Natural killer cell treated with Interleukin-12 subunit alpha and Interleukin-12 subunit beta and Interleukin-15 and Interleukin-18, amount 100 ng/mL, for 72 hours (primary cell): ENCODE results near the gene SLC16A11. TPM values are rescaled to one million over a fixed set of nuclear protein-coding genes. Genes with fewer than 3 reads are reported as not detected.
"Not testable (repeated sequence)": the region's sequence is repeated elsewhere in the genome, so short reads cannot be mapped to it uniquely, and the experiment has no call there.

ENCODE experiments used
- ATAC-seq, 2 donors: fragments of 150-1000 bp; cut with Tn5 transposase in 1 of 2; sonication (Bioruptor Pico), chemical (Tn5 transposase) in 1 of 2; 2 replicates each; pipeline ENCODE4 v1.10.0; 2021
- DNase-seq: peaks from one replicate; pipeline ENCODE4 v3.0.0; 2022; ENCODE audit warnings: low spot score
- H3K27ac Mint-ChIP-seq, 2 donors: 1 replicate in 1 of 2; 2 replicates in 1 of 2; pipeline ENCODE4 v1.8.0; 2022; ENCODE audit warnings: mixed read lengths in 2 of 2, mild to moderate bottlenecking in 1 of 2, moderate library complexity in 1 of 2
- H3K27me3 Mint-ChIP-seq, 2 donors: 1 replicate in 1 of 2; 2 replicates in 1 of 2; pipeline ENCODE4 v1.8.0; 2022; ENCODE audit warnings: mixed read lengths in 2 of 2
- H3K36me3 Mint-ChIP-seq: one replicate; pipeline ENCODE4 v1.8.0; 2022; ENCODE audit warnings: mixed read lengths
- H3K4me1 Mint-ChIP-seq, 2 donors: 1 replicate in 1 of 2; 2 replicates in 1 of 2; pipeline ENCODE4 v1.8.0; 2022; ENCODE audit warnings: low read depth in 2 of 2, mixed read lengths in 2 of 2, mild to moderate bottlenecking in 1 of 2
- H3K4me3 Mint-ChIP-seq: one replicate; pipeline ENCODE4 v1.8.0; 2022; ENCODE audit warnings: mixed read lengths
- H3K9me3 Mint-ChIP-seq: 2 replicates; pipeline ENCODE4 v1.8.0; 2022; ENCODE audit warnings: mixed read lengths
- total RNA-seq, 2 donors: library from RNA; stranded (reverse); gene quantifications; one replicate each; pipeline ENCODE4 v1.2.3, GENCODE V29; 2022

The SLC16A11 gene
- total RNA-seq, 2 donors from 2014 or later, result 1.2 to 1.7 TPM

DNA sequence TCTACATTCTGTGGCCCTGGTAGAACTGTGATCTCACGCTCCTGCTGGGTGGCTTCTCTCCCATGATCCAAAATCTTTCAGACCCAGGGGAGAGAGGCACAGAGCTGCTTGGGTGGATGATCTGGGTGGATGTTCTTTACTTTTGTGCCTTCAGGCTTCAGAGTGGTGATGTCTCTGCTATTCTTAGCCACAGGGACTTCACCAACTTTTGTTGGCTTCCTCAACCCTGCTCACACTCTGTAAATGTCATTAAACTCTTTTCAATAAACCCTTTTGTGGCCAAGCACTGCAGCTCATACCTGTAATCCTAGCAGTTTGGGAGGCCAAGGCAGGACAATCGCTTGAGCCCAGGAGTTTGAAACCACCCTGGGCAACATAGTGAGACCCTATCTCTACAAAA lies 28.5 kb upstream of the SLC16A11 start:
- H3K4me1 Mint-ChIP-seq, result peaks cover 4 to 7% of the 10 kb centered on the region in 2 donors
- H3K27me3 Mint-ChIP-seq, result no peaks in the 10 kb centered on the region
- no peak for DNase-seq
- no peak for ATAC-seq
- H3K9me3 Mint-ChIP-seq, result peaks cover 9% of the 10 kb centered on the region
- peaks cover 10% of the 10 kb centered on the region for H3K36me3 Mint-ChIP-seq
- H3K4me3 Mint-ChIP-seq, result no peak overlapping the region
- H3K27ac Mint-ChIP-seq, result no peak overlapping the region

DNA sequence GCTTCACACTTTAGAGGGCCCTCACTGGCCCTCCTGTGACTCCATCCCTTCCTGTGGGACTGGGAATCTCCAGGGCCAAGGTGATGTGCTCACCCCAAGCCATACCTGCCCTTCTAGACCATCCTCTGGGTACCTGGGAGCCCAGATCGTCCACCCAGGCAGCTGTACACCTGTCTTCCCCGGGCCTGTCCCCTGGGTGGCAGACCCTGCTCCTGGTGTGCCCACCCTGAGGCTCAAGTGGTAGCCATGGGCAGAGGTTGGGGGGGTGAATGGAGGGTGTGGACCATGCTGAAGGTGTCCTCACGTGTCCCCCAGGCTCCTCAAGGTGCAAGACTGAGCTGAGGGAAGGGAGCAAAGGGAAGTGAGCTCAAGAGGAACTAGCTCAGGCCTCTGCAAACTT lies 26.8 kb upstream of the SLC16A11 start:
- Mint-ChIP-seq H3K27ac (no peak overlapping the region), H3K4me3 (no peak overlapping the region), H3K27me3 (no peaks in the 10 kb centered on the region), H3K4me1 (peaks cover 0 to 3% of the 10 kb centered on the region in 2 donors), H3K36me3 (peaks cover 10% of the 10 kb centered on the region), H3K9me3 (peaks cover 12% of the 10 kb centered on the region)
- no peak for DNase-seq
- ATAC-seq, result peak in 1 of 2 donors; percentile 13

DNA sequence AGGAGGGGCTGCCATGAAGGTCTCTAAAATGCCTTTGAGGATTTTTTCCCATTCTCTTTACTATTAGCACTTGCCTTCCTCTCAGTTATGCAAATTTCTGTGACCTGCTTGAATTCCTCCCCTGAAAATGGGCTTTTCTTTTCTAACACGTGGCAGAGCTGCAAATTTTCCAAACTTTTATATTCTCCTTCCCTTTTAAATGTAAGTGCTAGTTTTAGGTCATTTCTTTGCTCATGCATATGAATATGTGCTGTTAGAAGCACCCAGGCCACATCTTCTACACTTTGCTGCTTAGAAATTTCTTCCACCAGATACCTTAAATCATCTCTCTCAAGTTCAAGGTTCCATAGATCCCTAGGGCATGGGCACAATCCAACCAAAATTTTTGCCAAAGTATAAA lies 24.4 kb upstream of the SLC16A11 start:
- Mint-ChIP-seq H3K9me3 (peaks cover 12% of the 10 kb centered on the region), H3K36me3 (peaks cover 10% of the 10 kb centered on the region), H3K27ac (no peak overlapping the region), H3K27me3 (peaks cover 4 to 8% of the 10 kb centered on the region in 2 donors), H3K4me1 (peaks cover 0 to 2% of the 10 kb centered on the region in 2 donors), H3K4me3 (no peak overlapping the region)
- DNase-seq (no peak), ATAC-seq (no peak)

DNA sequence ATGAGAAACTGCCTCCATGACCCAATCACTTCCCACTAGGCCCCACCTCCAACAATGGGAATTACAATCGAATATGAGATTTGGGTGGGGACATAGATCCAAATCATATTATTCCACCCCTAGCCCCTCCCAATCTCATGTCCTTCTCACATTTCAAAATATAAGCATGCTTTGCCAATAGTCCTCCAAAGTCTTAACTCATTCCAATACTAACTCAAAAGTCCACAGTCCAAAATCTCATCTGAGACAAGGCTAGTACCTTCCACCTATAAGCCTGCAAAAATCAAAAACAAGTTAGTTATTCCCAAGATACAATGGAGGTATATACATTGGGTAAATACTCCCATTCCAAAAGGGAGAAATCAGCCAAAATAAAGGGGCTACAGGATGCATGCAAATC lies 23.3 kb upstream of the SLC16A11 start:
- Mint-ChIP-seq H3K36me3 (peaks cover 10% of the 10 kb centered on the region), H3K27me3 (peaks cover 4 to 14% of the 10 kb centered on the region in 2 donors), H3K4me3 (no peak overlapping the region), H3K9me3 (peaks cover 12% of the 10 kb centered on the region), H3K4me1 (peaks cover 0 to 2% of the 10 kb centered on the region in 2 donors), H3K27ac (no peak overlapping the region)
- DNase-seq (no peak), ATAC-seq (no peak)

DNA sequence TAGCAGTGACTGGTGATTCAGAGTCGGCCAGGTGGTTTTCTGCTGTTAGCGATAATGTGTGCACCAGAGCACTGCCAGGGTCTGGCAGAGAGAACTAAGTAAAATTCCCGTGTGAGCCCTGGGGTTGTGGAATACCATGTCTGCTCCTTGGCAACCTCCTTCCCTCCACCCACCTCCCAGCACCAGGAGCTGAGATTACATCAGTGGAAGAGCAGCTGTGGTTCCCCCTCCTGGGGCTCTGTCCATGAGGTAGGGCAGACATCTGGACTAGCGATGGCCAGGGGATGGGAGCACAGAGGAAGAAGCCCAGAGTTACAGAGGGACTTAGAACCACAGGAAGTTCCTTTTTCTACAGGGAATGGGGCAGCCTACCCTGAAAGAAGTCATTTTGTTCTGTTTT lies 20.4 kb upstream of the SLC16A11 start:
- ATAC-seq, result no peak
- Mint-ChIP-seq H3K9me3 (peaks cover 12% of the 10 kb centered on the region), H3K27ac (no peak overlapping the region), H3K4me3 (no peak overlapping the region), H3K36me3 (peaks cover 10% of the 10 kb centered on the region), H3K4me1 (peaks cover 0 to 2% of the 10 kb centered on the region in 2 donors), H3K27me3 (peaks cover 4 to 14% of the 10 kb centered on the region in 2 donors)
- DNase-seq, result no peak

DNA sequence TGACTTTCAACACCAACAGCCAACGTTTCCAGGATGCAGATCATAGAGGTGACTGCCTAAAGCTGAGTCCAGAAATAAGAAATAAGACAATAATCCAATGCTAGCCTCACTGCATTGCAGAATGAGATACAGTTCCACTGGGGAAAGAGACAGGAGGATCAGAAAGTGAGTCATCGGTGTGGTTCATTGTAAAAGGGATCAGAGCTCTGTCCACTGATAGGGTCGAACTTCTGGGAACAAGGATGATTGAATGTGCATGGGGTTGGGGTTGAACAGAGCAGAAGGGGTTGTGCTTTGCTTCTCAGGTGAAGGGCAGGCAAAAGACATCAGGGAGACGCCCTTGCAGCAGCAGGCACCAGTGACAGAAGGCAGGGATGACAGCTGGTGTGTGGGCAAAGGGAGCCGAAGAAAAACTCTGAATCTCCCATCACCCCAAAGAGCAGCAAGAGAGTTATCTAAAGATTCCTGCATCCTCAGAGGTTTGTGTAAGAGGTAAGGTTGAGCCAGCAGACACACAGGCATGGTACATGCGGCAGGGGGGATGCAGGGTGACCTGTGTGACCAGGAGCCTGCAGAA lies 19.7 kb upstream of the SLC16A11 start:
- H3K4me3 Mint-ChIP-seq, result no peak overlapping the region
- no peak for DNase-seq
- H3K4me1 Mint-ChIP-seq, result peaks cover 0 to 2% of the 10 kb centered on the region in 2 donors
- H3K9me3 Mint-ChIP-seq, result peaks cover 8% of the 10 kb centered on the region
- H3K27ac Mint-ChIP-seq, result no peak overlapping the region
- ATAC-seq, result no peak
- H3K27me3 Mint-ChIP-seq, result peaks cover 4 to 21% of the 10 kb centered on the region in 2 donors
- peaks cover 7% of the 10 kb centered on the region for H3K36me3 Mint-ChIP-seq

DNA sequence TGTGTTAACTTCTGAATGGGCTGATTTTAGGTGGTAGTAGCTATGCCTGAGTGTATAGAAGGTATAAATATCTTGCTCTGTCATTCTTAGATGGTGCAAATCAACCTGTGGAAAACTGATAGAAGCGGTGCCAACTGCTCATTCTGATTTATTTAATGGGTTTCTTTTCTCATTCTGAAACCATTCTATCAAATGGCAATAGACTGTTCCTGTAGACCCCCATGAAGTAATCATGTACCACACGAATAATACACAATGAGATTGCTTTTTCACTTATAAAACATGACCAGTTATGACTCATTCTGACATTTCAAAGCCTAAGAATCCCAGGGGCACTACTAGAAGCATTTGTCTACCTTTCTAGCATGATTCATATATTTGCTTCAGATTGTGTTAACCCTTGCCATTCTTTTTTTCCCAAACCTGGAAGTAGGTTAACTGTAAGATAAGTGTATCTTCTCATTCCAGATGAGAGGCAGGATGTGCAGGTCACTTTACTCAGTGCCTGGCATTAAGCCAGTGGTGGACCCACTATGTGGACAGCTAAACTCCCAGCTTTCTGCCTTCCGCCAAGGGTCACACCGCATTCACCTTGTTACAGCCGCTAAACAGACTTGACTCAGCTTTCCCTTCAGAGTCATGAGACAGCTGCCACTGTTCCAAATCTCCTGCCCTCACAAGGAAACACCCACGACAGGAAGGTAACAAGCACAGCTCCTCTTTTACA lies 16.4 kb upstream of the SLC16A11 start:
- Mint-ChIP-seq H3K4me3 (no peak overlapping the region), H3K36me3 (no peaks in the 10 kb centered on the region), H3K27me3 (peaks cover 4 to 22% of the 10 kb centered on the region in 2 donors), H3K9me3 (no peaks in the 10 kb centered on the region), H3K4me1 (peaks cover 0 to 2% of the 10 kb centered on the region in 2 donors), H3K27ac (peak overlapping the region in 1 of 2 donors; percentile 16)
- DNase-seq (no peak), ATAC-seq (no peak)

DNA sequence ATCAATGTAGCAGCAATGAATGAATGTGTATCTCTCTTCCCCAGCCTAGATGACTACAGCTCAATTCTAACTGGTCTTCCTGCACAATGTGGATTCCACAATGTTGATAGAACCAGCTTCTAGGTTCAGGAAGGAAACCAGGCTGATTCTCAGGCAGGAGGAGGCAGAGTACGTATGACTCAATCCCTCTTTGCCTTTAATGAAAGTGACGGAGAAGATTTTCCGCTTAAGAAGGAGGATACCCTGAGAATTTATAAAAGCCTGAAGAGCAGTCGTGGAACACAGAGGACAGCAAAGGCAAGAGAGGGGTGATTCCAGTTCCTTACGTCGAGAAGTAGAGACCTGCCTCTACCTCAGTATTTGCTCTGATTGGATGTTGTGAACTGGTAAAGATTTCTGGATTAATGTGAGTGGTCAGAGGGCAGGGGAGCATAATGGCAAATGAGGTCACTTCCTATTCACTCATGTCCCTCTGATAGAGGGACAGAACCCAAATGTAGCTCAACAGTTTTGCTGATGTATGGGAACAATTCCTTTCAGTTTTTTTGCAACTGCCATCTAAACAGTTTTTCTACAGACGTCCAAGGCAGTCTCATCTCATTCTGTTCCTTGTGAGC lies 15.0 kb upstream of the SLC16A11 start:
- ATAC-seq (no peak), DNase-seq (no peak)
- H3K9me3 Mint-ChIP-seq, result no peaks in the 10 kb centered on the region
- no peaks in the 10 kb centered on the region for H3K36me3 Mint-ChIP-seq
- no peak overlapping the region for H3K4me3 Mint-ChIP-seq
- H3K27ac Mint-ChIP-seq, result no peak overlapping the region
- H3K27me3 Mint-ChIP-seq, result peaks cover 4 to 21% of the 10 kb centered on the region in 2 donors
- peaks cover 0 to 2% of the 10 kb centered on the region in 2 donors for H3K4me1 Mint-ChIP-seq

DNA sequence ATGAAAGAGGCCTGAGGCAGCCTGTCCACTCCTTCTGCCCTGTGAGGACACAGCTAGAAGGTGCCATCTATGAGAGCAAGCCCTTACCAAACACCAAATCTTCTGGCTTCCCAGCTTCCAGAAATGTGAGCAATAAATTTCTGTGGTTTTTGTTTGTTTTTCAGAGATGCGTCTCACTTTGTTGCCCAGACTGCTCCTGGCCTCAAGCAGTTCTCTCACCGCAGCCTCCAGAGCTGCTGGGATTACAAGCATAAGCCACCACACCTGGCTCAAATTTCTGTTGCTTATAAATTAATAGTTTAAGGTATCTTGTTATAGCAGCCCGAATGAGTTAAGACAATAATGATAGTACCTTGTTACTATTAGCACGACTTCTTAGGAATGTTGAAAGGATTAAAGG lies 12.5 kb upstream of the SLC16A11 start:
- DNase-seq (no peak), ATAC-seq (no peak)
- Mint-ChIP-seq H3K27me3 (peaks cover 3 to 8% of the 10 kb centered on the region in 2 donors), H3K9me3 (no peaks in the 10 kb centered on the region), H3K27ac (no peak overlapping the region), H3K4me3 (no peak overlapping the region), H3K4me1 (no peaks in the 10 kb centered on the region), H3K36me3 (no peaks in the 10 kb centered on the region)

DNA sequence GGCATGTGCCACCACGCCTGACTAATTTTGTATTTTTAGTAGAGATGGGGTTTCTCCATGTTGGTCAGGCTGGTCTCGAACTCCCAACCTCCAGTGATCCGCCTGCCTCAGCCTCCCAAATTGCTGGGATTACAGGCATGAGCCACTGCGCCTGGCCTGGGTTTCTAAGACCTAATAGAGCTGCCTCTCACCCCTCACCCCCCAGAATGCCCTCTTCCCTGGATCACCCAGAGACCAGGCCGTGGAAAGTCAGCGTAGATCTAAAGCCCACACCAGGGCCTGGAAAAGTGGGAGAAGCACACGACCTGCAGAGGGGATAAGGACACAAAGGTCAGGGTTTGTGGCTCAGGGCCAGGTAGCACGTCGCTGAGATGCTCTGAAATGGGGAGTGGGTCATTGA lies 6.7 kb upstream of the SLC16A11 start:
- H3K27ac Mint-ChIP-seq, H3K36me3 Mint-ChIP-seq, H3K9me3 Mint-ChIP-seq, DNase-seq, H3K4me3 Mint-ChIP-seq, H3K27me3 Mint-ChIP-seq, ATAC-seq: not testable (repeated sequence)
- H3K4me1 Mint-ChIP-seq, result peaks cover 16 to 19% of the 10 kb centered on the region in 2 donors

DNA sequence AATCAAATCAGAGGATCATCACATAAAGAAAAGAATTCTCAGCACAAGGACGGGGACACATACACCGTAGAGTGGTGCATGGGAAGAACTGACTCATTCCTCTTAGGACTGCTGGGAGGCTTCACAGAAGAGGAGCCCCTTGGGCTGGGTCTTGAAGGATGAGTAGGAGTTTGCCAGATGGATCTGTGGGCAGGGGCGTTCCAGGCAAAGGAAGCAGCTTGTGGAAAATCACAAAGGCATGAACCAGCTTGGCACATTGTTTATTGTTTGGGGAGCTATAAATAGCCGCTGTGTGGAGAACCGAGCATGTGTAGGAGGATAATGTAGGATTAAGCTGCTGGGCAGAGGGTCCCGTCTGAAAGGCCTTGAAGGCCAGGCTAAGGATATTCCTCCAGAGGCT lies 5.1 kb upstream of the SLC16A11 start:
- Mint-ChIP-seq H3K36me3 (no peaks in the 10 kb centered on the region), H3K4me1 (peaks cover 18 to 19% of the 10 kb centered on the region in 2 donors), H3K9me3 (no peaks in the 10 kb centered on the region), H3K27ac (no peak overlapping the region), H3K27me3 (peaks cover 0 to 8% of the 10 kb centered on the region in 2 donors), H3K4me3 (no peak overlapping the region)
- ATAC-seq (no peak), DNase-seq (no peak)

DNA sequence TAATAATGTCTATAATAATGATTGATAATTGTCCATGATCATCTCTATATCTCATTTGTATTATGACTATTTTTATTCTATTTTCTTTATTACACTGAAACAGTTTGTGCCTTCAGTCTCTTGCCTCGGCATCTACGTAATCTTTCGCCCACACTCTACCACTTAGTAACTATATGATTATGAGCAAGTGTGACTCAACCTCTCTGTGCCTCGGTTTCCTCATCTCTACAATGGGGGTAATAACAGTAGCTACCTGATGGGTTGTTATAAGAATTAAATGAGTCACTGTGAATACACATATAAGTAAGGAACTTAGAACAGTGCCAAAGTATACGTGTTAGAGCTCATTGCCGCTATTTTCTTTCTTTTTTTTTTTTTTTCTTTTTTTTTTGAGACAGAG lies 3.7 kb upstream of the SLC16A11 start:
- ATAC-seq (peak in 1 of 2 donors; percentile 81), DNase-seq (no peak)
- Mint-ChIP-seq H3K9me3 (no peaks in the 10 kb centered on the region), H3K27ac (peak overlapping the region in 1 of 2 donors; percentile 63), H3K4me1 (peaks cover 18 to 25% of the 10 kb centered on the region in 2 donors), H3K27me3 (peaks cover 0 to 5% of the 10 kb centered on the region in 2 donors), H3K4me3 (peak overlapping the region; percentile 86), H3K36me3 (no peaks in the 10 kb centered on the region)

DNA sequence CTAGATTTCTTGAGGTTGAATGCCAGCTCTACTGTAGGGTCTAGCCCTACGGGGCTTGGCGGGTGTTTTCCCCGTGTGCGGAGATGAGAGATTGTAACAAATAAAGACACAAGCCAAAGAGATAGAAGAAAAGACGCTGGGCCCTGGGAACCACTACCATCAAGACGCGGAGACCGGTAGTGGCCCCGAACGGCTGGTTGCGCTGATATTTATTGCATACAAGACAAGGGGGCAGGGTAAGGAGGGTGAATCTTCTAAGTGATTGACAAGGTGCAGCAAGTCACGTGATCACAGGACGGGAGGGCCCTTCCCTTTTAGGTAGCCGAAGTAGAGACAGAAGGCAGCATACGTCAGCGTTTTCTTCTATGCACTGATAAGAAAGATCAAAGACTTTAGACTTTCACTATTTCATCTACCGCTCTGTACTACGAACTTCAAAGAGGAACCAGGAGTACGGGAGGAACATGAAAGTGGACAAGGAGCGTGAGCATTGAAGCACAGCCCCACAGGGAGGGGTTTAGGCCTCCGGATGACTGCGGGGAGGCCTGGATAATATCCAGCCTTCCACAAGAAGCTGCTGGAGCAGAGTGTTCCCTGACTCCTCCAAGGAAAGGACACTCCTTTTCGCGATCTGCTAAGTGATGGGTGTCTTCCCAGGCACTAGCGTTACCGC lies 3.0 kb upstream of the SLC16A11 start:
- H3K27me3 Mint-ChIP-seq, H3K9me3 Mint-ChIP-seq, DNase-seq, H3K36me3 Mint-ChIP-seq: not testable (repeated sequence)
- ATAC-seq, result peak in 1 of 2 donors; percentile 1
- Mint-ChIP-seq H3K4me3 (peak overlapping the region; percentile 86), H3K27ac (peak overlapping the region; percentile 61 to 63), H3K4me1 (peaks cover 23 to 31% of the 10 kb centered on the region in 2 donors)
